ENCODE data around the gene ANOS1.

DNA sequence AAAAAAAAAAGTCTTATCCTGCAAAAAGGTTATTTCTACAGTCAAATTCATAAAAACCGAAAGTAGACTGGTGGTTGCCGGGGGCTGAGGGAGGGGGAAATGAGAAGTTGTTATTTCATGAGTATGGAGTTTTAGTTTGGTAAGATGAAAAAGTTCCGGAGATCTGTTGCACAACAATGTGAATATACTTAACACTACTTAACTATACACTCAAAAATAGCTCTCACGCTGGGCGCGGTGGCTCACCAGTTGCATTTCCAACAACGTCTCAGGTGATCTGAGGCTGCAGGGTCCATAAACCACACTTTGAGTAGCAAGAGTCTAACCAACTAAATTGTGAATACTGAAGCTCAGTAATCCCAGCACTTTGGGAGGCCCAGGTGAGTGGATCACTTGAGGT is 52.4 kb downstream of the ANOS1 start:
- no peak for TF ChIP-seq POLR2A (IDR thresholded peaks at IDR 0.05; ENCODE audit: low read length)
- no peak for TF ChIP-seq GATA1 (IDR thresholded peaks at IDR 0.05; ENCODE audit: low read depth, low read length)
